GM19452 (cell line): Measurements from ENCODE around the gene ZNF577.

Experiments
- ATAC-seq: cut with Tn5 transposase; IDR thresholded peaks from one replicate; pipeline ENCODE4 v1.9.1; 2021; ENCODE audit not compliant: unreplicated experiment

ZNF577 gene

GRCh38 chr19:51873097-51873496 lies 14.7 kb downstream of the ZNF577 start:
- ATAC-seq, result no peak

- no peak for ATAC-seq
These were observed 25.7 kb downstream of the ZNF577 start for GRCh38 chr19:51861870-51862622.

GRCh38 chr19:51837145-51837544 lies 50.6 kb downstream of the ZNF577 start:
- ATAC-seq, result no peak

- no peak for ATAC-seq
These were observed 57.5 kb downstream of the ZNF577 start for GRCh38 chr19:51830274-51830673.

- ATAC-seq, result no peak
These were observed 63.3 kb downstream of the ZNF577 start for GRCh38 chr19:51824281-51825005.

- no peak for ATAC-seq
These were observed 64.8 kb downstream of the ZNF577 start for GRCh38 chr19:51822946-51823345.

GRCh38 chr19:51822325-51822724 lies 65.4 kb downstream of the ZNF577 start:
- ATAC-seq, result no peak

GRCh38 chr19:51821921-51822320 lies 65.8 kb downstream of the ZNF577 start:
- ATAC-seq, result no peak

- no peak for ATAC-seq
These were observed 66.3 kb downstream of the ZNF577 start for GRCh38 chr19:51821456-51821855.
